Breast epithelium (tissue), 3 donors: ENCODE measurements around the gene TSC1.

Experiments
- CTCF ChIP-seq, 3 donors: fragments of 450-650 bp; IDR thresholded peaks; one replicate each; pipeline ENCODE4 v1.5.1; 2016 to 2017; ENCODE audit warnings: antibody characterized with exemption in 3 of 3, mild to moderate bottlenecking in 3 of 3, moderate library complexity in 3 of 3
- POLR2A ChIP-seq: fragments of 450-650 bp; IDR thresholded peaks from one replicate; pipeline ENCODE4 v1.6.1; 2016; ENCODE audit warnings: antibody characterized with exemption, mild to moderate bottlenecking, moderate library complexity
- POLR2AphosphoS5 ChIP-seq, 3 donors: sonication (generic); formaldehyde crosslinking; IDR thresholded peaks; one replicate each; pipeline ENCODE4 v1.6.1; 2017; ENCODE audit warnings: antibody characterized with exemption in 3 of 3

DNA sequence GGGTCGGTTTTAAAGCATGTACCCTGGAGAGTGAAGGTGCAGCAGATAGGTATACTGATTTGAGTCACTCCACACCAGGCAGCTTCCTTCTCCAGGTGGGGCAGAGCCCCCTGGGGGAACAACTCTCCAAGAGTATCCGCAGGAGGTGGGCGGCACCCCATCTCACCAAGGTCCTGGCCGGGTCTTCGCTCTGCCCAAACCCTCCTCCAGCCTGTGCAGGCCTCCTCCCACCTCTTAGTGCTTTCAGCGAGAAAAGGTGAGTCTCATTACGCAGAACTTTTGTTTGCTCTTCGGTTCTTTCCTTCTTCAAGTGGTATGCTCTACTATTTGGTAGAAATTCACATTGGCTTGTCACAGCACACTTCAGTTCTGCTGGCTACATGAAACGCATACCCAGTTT, 52.0 kb downstream of the TSC1 start:
- TF ChIP-seq CTCF (IDR thresholded peaks at IDR 0.05) (no peak), POLR2A (no peak), POLR2AphosphoS5 (IDR thresholded peaks at IDR 0.05) (no peak)
